Neural cell (in vitro differentiated cells): ENCODE results near the gene ECE1. TPM values are rescaled to one million over a fixed set of nuclear protein-coding genes. Genes with fewer than 3 reads are reported as not detected.

Experiments used
- H2AFZ ChIP-seq: fragments of 200-600, 300-800 bp; sonication (generic), shearing (Covaris generic); 2 replicates; pipeline ENCODE4 v1.6.0; 2014; ENCODE audit warnings: low read depth, mild to moderate bottlenecking, antibody characterized with exemption, low read length, moderate library complexity
- H3F3A ChIP-seq: fragments of 200-600 bp; shearing (Covaris generic); 2 replicates; pipeline ENCODE4 v1.6.1; 2016; ENCODE audit warnings: mild to moderate bottlenecking, moderate library complexity, mixed read lengths, antibody characterized with exemption, low read length; ENCODE audit not compliant: insufficient read depth, poor library complexity, severe bottlenecking
- H3K27ac ChIP-seq: fragments of 200-600, 300-800 bp; sonication (generic), shearing (Covaris generic); 2 replicates; pipeline ENCODE4 v1.5.1; 2014; ENCODE audit warnings: mild to moderate bottlenecking, low read length, moderate library complexity
- H3K27me3 ChIP-seq: fragments of 300-800, 200-600 bp; sonication (generic), shearing (Covaris generic); 2 replicates; pipeline ENCODE4 v1.6.0; 2014; ENCODE audit warnings: mild to moderate bottlenecking, low read depth, low read length, moderate library complexity; ENCODE audit not compliant: insufficient read depth
- H3K36me3 ChIP-seq: fragments of 300-800, 200-600 bp; sonication (generic), shearing (Covaris generic); 2 replicates; pipeline ENCODE4 v1.5.1; 2014; ENCODE audit warnings: mild to moderate bottlenecking, antibody characterized with exemption, low read length, moderate library complexity; ENCODE audit not compliant: insufficient read depth
- H3K4me2 ChIP-seq: fragments of 300-800, 200-600 bp; sonication (generic), shearing (Covaris generic); 2 replicates; pipeline ENCODE4 v1.6.0; 2014; ENCODE audit warnings: mild to moderate bottlenecking, low read length
- H3K4me3 ChIP-seq: fragments of 300-800, 200-600 bp; sonication (generic), shearing (Covaris generic); 2 replicates; pipeline ENCODE4 v1.5.1; 2014; ENCODE audit warnings: mild to moderate bottlenecking, low read length, moderate library complexity
- H3K79me2 ChIP-seq: fragments of 200-600 bp; shearing (Covaris generic); replicated peaks from 2 replicates; pipeline ENCODE4 v1.6.0; 2014; ENCODE audit warnings: mild to moderate bottlenecking, low read length, moderate library complexity; ENCODE audit not compliant: insufficient read depth
- H3K9ac ChIP-seq: fragments of 300-800, 200-600 bp; sonication (generic), shearing (Covaris generic); 2 replicates; pipeline ENCODE4 v1.6.1; 2016; ENCODE audit warnings: mild to moderate bottlenecking, low read length, mixed read lengths
- H3K9me2 ChIP-seq: fragments of 200-600 bp; shearing (Covaris generic); 2 replicates; pipeline ENCODE4 v1.6.1; 2016; ENCODE audit warnings: mild to moderate bottlenecking, low read length, mixed read lengths; ENCODE audit not compliant: insufficient read depth
- H3K9me3 ChIP-seq: fragments of 200-600, 300-800 bp; sonication (generic), shearing (Covaris generic); 2 replicates; pipeline ENCODE4 v1.6.1; 2016; ENCODE audit warnings: mild to moderate bottlenecking, mixed run types, low read length, moderate library complexity, mixed read lengths
- H4K20me1 ChIP-seq: fragments of 200-600 bp; shearing (Covaris generic); 2 replicates; pipeline ENCODE4 v1.6.1; 2016; ENCODE audit warnings: mild to moderate bottlenecking, mixed run types; ENCODE audit not compliant: insufficient read depth
- CTCF ChIP-seq: fragments of 450-650 bp; IDR thresholded peaks from 2 replicates; pipeline ENCODE4 v1.5.1; 2014; ENCODE audit warnings: antibody characterized with exemption, mild to moderate bottlenecking, moderate library complexity; ENCODE audit not compliant: poor library complexity, severe bottlenecking
- EP300 ChIP-seq: fragments of 450-650 bp; conservative IDR thresholded peaks from 2 replicates; pipeline ENCODE4 v1.6.1; 2014; ENCODE audit warnings: antibody characterized with exemption, mild to moderate bottlenecking, moderate library complexity; ENCODE audit not compliant: poor library complexity, severe bottlenecking
- EZH2 ChIP-seq: fragments of 200-600, 300-800 bp; shearing (Covaris generic), sonication (generic); IDR thresholded peaks from 2 replicates; pipeline ENCODE4 v1.6.1; 2014; ENCODE audit warnings: antibody characterized with exemption, low read length, borderline replicate concordance, mild to moderate bottlenecking; ENCODE audit not compliant: insufficient read depth, poor library complexity, severe bottlenecking
- MXI1 ChIP-seq: fragments of 450-650 bp; conservative IDR thresholded peaks from 2 replicates; pipeline ENCODE4 v1.6.1; 2014; ENCODE audit warnings: antibody characterized with exemption, mild to moderate bottlenecking; ENCODE audit not compliant: poor library complexity, severe bottlenecking
- POLR2AphosphoS5 ChIP-seq: IDR thresholded peaks from 2 replicates; pipeline ENCODE4 v1.6.1; 2012
- RAD21 ChIP-seq: fragments of 450-650 bp; conservative IDR thresholded peaks from 2 replicates; pipeline ENCODE4 v1.6.1; 2014; ENCODE audit warnings: antibody characterized with exemption, mild to moderate bottlenecking, moderate library complexity
- REST ChIP-seq: IDR thresholded peaks from 2 replicates; pipeline ENCODE4 v1.6.1; 2012; ENCODE audit warnings: borderline replicate concordance
- SMC3 ChIP-seq: fragments of 450-650 bp; conservative IDR thresholded peaks from 2 replicates; pipeline ENCODE4 v1.6.1; 2014; ENCODE audit warnings: antibody characterized with exemption, mild to moderate bottlenecking, moderate library complexity; ENCODE audit not compliant: poor library complexity
- TAF1 ChIP-seq: IDR thresholded peaks from 2 replicates; pipeline ENCODE4 v1.6.1; 2012; ENCODE audit warnings: low read depth
- polyA plus RNA-seq: library from polyadenylated mRNA; depleted of rRNA; stranded (reverse); fragments of >200 nt; gene quantifications from 2 replicates; pipeline ENCODE4 v1.2.3, GENCODE V29; 2014

The ECE1 gene
- polyA plus RNA-seq, 1 donor from 2014 or later = 7.8 TPM

- Histone ChIP-seq H3K9me2 (no peaks in the 10 kb centered on the region), H3K27me3 (no peaks in the 10 kb centered on the region), H3K9me3 (no peaks in the 10 kb centered on the region), H3K4me3 (no peak overlapping the region), H3K4me2 (no peak overlapping the region), H3K9ac (no peak overlapping the region), H2AFZ (no peak overlapping the region), H3K79me2 (no peaks in the 10 kb centered on the region), H4K20me1 (no peaks in the 10 kb centered on the region), H3K27ac (no peak overlapping the region), H3F3A (no peaks in the 10 kb centered on the region), H3K36me3 (no peaks in the 10 kb centered on the region)
- no peak for TF ChIP-seq POLR2AphosphoS5
- TF ChIP-seq SMC3 = no peak
- TF ChIP-seq EZH2 = no peak
- TF ChIP-seq TAF1 = no peak
- TF ChIP-seq REST = no peak
- TF ChIP-seq RAD21 = no peak
- no peak for TF ChIP-seq CTCF
- no peak for TF ChIP-seq MXI1
- TF ChIP-seq EP300 = no peak
These were observed 35.6 kb upstream of the ECE1 start for GRCh38 chr1:21325731-21326387.

GRCh38 chr1:21325231-21325718 is 35.0 kb upstream of the ECE1 start:
- no peaks in the 10 kb centered on the region for H3K27me3 ChIP-seq
- no peak overlapping the region for H3K9ac ChIP-seq
- no peak overlapping the region for H3K27ac ChIP-seq

More at GRCh38 chr1:21325231-21325718, 35.0 kb upstream of the ECE1 start:
- H3K9me3 ChIP-seq = no peaks in the 10 kb centered on the region
- H3K4me2 ChIP-seq = no peak overlapping the region
- H3K79me2 ChIP-seq = no peaks in the 10 kb centered on the region
- H4K20me1 ChIP-seq = no peaks in the 10 kb centered on the region
- H3K36me3 ChIP-seq = no peaks in the 10 kb centered on the region
- no peaks in the 10 kb centered on the region for H3F3A ChIP-seq
- no peak overlapping the region for H2AFZ ChIP-seq
- H3K4me3 ChIP-seq = no peak overlapping the region
- TF ChIP-seq EZH2 = no peak
- no peak for TF ChIP-seq CTCF
- no peak for TF ChIP-seq POLR2AphosphoS5
- TF ChIP-seq MXI1 = no peak
- no peak for TF ChIP-seq REST
- no peak for TF ChIP-seq RAD21
- no peak for TF ChIP-seq TAF1
- no peak for TF ChIP-seq EP300
- no peak for TF ChIP-seq SMC3
- no peaks in the 10 kb centered on the region for H3K9me2 ChIP-seq
